HG03460 (cell line): ENCODE results near the gene ARHGAP6.
A peak's percentile ranks its signal among the peaks of the same experiment; 100 is the strongest.
"Not testable (repeated sequence)": the region's sequence is repeated elsewhere in the genome, so short reads cannot be mapped to it uniquely, and the experiment has no call there.

Experiments
- ATAC-seq: cut with Tn5 transposase; IDR thresholded peaks from one replicate; pipeline ENCODE4 v1.9.1; 2021; ENCODE audit not compliant: unreplicated experiment

ARHGAP6 gene

DNA sequence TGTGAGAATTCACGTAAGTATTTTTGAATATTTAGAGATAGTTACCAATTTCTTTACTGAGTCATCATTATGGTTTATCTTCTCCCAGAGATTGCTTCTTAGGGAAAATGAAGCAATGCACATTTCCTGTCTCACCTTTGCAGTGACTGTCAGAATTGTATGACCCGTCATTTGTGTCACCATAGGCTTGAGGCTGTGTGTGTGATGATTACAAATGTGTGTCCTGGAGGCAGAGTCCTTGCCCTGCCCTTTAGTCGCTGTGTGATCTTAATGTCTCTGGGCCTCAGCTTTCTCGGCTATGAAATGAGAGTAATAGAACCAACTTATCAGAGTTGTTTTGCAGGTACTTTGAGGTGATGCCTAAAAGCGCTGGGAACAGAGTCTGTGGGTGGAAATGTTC, 540.7 kb downstream of the ARHGAP6 start:
- no peak for ATAC-seq

GRCh38 chrX:11124112-11124511, 541.6 kb downstream of the ARHGAP6 start:
- ATAC-seq = no peak

DNA sequence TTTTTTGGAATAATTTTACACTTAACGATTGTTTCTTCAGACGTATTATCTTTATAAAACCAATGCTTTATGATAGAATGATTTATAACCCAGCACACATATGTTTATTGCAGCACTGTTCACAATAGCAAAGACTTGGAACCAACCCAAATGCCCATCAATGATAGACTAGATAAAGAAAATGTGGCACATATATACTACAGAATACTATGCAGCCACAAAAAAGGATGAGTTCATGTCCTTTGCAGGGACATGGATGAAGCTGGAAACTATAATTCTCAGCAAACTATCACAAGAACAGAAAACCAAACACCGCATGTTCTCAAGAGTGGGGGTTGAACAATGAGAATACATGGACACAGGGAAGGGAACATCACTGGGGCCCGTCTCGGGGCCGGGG, 542.6 kb downstream of the ARHGAP6 start:
- ATAC-seq = not testable (repeated sequence)

- ATAC-seq = no peak
These were observed 546.3 kb downstream of the ARHGAP6 start for GRCh38 chrX:11119313-11119943.

DNA sequence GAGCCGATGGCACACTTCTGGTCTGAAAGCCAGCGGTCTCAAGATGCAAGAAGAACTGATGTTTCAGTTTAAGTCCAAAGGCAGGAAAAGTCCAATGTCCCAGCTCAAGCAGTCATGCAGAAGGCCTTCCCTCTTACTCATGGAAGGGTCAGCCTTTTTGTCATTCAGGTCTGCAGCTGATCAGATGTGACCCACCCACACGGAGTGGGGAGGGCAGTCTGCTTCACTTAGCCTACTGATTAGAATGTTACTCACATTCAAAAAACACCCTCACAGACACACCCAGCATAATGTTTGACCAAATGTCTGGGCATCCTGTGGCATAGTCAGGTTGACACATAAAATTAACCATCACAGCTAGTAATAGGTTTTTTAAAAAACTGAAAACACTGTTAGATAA, 548.0 kb downstream of the ARHGAP6 start:
- no peak for ATAC-seq

DNA sequence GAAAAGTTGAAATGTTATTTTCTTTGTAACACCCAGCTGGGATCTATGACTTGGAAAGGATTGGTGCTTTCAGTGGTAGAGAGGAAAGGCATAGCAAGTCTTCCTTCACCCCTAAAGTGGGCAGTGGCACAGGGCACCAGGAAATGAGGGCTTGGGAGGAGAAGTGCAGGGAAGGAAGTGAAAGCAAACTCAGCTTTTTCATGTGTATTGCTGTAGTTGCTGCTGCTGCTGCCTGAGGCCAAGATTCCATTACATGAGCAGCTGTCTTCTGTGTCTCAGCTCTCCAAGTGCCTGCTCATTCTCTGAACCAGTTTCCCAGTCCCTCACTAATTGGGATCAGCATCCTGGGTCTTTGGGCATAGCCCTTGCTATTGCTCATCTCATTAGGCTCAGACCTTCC, 552.0 kb downstream of the ARHGAP6 start:
- no peak for ATAC-seq

DNA sequence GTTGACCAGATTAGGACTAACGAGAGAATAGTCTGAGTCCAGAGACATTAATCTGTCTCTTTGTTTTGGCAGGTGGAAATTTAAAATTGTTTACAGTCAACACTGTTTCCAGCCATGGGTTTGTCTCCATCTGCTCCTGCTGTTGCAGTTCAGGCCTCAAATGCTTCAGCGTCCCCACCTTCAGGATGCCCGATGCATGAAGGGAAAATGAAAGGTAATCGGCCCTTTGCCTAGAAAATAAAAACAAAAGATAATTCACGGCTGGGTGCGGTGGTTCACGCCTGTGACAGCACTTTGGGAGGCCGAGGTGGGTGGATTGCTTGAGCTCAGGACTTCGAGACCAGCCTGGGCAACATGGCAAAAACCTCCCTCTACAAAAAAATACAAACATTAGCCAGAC, 553.8 kb downstream of the ARHGAP6 start:
- ATAC-seq = no peak

GRCh38 chrX:11111037-11111851, 554.5 kb downstream of the ARHGAP6 start, which contains the start of gene HCCS:
HCCS (plus strand) TSS chrX:11111332; CDS start chrX:11112061, 729 bp downstream.
- ATAC-seq = peak; percentile 92

- ATAC-seq = no peak
These were observed 555.8 kb downstream of the ARHGAP6 start for GRCh38 chrX:11109968-11110367.

GRCh38 chrX:11108253-11108941, 557.3 kb downstream of the ARHGAP6 start:
- no peak for ATAC-seq

GRCh38 chrX:11105080-11105479, 560.6 kb downstream of the ARHGAP6 start:
- ATAC-seq = no peak

DNA sequence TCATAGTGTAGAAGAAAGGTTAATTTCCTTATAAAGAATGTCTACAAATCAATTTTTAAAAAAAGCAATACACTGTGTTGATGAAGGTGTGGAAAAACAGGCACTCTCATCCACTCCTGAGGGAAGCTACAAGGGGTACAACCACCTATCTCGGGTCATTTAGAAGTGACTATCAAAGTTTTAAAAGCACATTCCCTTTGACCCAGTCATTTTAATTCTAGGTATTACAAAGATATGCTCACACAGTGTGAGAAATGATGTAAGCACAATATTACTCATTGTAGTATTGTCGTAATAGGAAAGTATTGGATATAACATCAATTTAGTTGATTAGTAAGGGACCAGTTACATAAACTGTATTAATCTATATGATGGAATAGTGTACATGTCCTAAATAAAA, 562.0 kb downstream of the ARHGAP6 start:
- ATAC-seq = no peak

GRCh38 chrX:11103006-11103405, 562.7 kb downstream of the ARHGAP6 start:
- ATAC-seq = no peak

- no peak for ATAC-seq
These were observed 565.3 kb downstream of the ARHGAP6 start for GRCh38 chrX:11100281-11101035.

DNA sequence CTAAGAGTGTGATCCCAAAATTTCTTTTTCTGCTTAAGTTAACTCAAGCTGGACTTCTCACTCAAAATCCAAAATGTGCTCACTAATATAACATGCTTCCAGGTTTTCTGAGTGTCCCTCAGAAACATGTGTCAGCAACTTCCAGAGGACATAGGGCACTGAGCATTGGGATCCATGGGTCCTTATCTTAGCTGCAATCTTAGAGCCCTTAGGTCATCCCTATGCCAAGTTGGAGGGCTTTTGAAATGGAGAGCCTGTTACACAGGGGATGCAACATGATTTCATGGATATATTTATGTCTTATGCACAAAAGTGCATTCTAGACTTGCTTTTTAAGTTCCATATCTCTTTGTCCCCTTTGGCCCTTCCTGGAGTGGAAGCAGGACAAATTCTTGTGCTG, 566.3 kb downstream of the ARHGAP6 start:
- no peak for ATAC-seq

- no peak for ATAC-seq
These were observed 567.8 kb downstream of the ARHGAP6 start for GRCh38 chrX:11097933-11098332.

- no peak for ATAC-seq
These were observed 575.9 kb downstream of the ARHGAP6 start for GRCh38 chrX:11089802-11090201.
